SK-N-SH (cell line): Measurements from ENCODE around the gene OSGEPL1. TPM values are rescaled to one million over a fixed set of nuclear protein-coding genes. Genes with fewer than 3 reads are reported as not detected.
"Not testable (repeated sequence)": the region's sequence is repeated elsewhere in the genome, so short reads cannot be mapped to it uniquely, and the experiment has no call there.

Experiments
- CTCF ChIA-PET: fragments of 300-600, 350-600 bp; formaldehyde crosslinking; extraction: SDS; loops from one replicate; lab custom pipeline; 2021; lab: Yijun Ruan, JAX
- POLR2A ChIA-PET: fragments of 350-600 bp; sonication (Branson Sonifier 250); formaldehyde crosslinking; extraction: SDS; loops from one replicate; lab custom pipeline; 2020; ENCODE audit warnings: antibody characterized with exemption, inconsistent platforms; lab: Yijun Ruan, JAX
- DNase-seq: peaks from one replicate; pipeline ENCODE4 v3.0.0; 2012
- H2AFZ ChIP-seq: fragments of 200-600 bp; sonication (generic); 2 replicates; pipeline ENCODE4 v1.8.1; 2016; ENCODE audit warnings: antibody characterized with exemption, mild to moderate bottlenecking, low read depth
- H3F3A ChIP-seq: fragments of 200-600 bp; sonication (generic); replicated peaks from 2 replicates; pipeline ENCODE3; 2016; ENCODE audit warnings: antibody characterized with exemption, mild to moderate bottlenecking; ENCODE audit not compliant: insufficient read depth
- H3K27ac ChIP-seq, 2 experiments: fragments of 200-500 bp in 1 of 2; fragments of 200-600 bp in 1 of 2; sonication (Bioruptor generic) in 1 of 2; sonication (generic), shearing (Covaris generic) in 1 of 2; 2 replicates each; pipeline versions ENCODE4 v1.5.1 to v1.6.1; 2014 to 2016; ENCODE audit warnings: low read depth in 2 of 2, inconsistent platforms in 1 of 2, low read length in 1 of 2, mild to moderate bottlenecking in 1 of 2, mixed read lengths in 1 of 2
- H3K27me3 ChIP-seq: fragments of 200-600 bp; sonication (generic), shearing (Covaris generic); 2 replicates; pipeline ENCODE4 v1.6.1; 2016; ENCODE audit warnings: mixed run types; ENCODE audit not compliant: insufficient read depth
- H3K36me3 ChIP-seq, 2 experiments: fragments of 200-500 bp in 1 of 2; fragments of 200-600 bp in 1 of 2; sonication (Bioruptor generic) in 1 of 2; sonication (generic) in 1 of 2; replicated peaks in 1 of 2; 2 replicates each; pipeline versions ENCODE3 to v1.5.1; 2014 to 2016; ENCODE audit warnings: low read length in 1 of 2, mild to moderate bottlenecking in 1 of 2; ENCODE audit not compliant: insufficient read depth in 2 of 2, control insufficient read depth in 1 of 2
- H3K4me1 ChIP-seq, 2 experiments: fragments of 200-500 bp in 1 of 2; fragments of 200-600 bp in 1 of 2; sonication (Bioruptor generic) in 1 of 2; sonication (generic), shearing (Covaris generic) in 1 of 2; 2 replicates each; pipeline versions ENCODE4 v1.5.1 to v1.6.1; 2014 to 2016; ENCODE audit warnings: low read depth in 1 of 2, low read length in 1 of 2, mixed run types in 1 of 2; ENCODE audit not compliant: insufficient read depth in 2 of 2, control insufficient read depth in 1 of 2
- H3K4me2 ChIP-seq: fragments of 200-600 bp; sonication (generic), shearing (Covaris generic); 2 replicates; pipeline ENCODE4 v1.6.1; 2017; ENCODE audit warnings: mixed run types
- H3K4me3 ChIP-seq, 2 experiments: fragments of 200-500 bp in 1 of 2; fragments of 200-600 bp in 1 of 2; sonication (Bioruptor generic) in 1 of 2; sonication (generic), shearing (Covaris generic) in 1 of 2; 2 replicates each; pipeline versions ENCODE4 v1.5.1 to v1.8.1; 2014 to 2016; ENCODE audit warnings: low read depth in 2 of 2, inconsistent platforms in 1 of 2, low read length in 1 of 2, mild to moderate bottlenecking in 1 of 2, mixed read lengths in 1 of 2, moderate library complexity in 1 of 2
- H3K79me2 ChIP-seq: fragments of 200-600 bp; sonication (generic); 2 replicates; pipeline ENCODE4 v1.8.1; 2017; ENCODE audit warnings: mild to moderate bottlenecking; ENCODE audit not compliant: insufficient read depth
- H3K9ac ChIP-seq: fragments of 200-600 bp; sonication (generic); 2 replicates; pipeline ENCODE4 v1.6.1; 2017; ENCODE audit warnings: mixed run types
- H3K9me2 ChIP-seq: fragments of 200-600 bp; sonication (generic); 2 replicates; pipeline ENCODE4 v1.6.1; 2017; ENCODE audit warnings: mixed run types
- H3K9me3 ChIP-seq: fragments of 200-600 bp; sonication (generic); 2 replicates; pipeline ENCODE4 v1.6.1; 2017; ENCODE audit warnings: mixed run types, mild to moderate bottlenecking, moderate library complexity
- H4K20me1 ChIP-seq: fragments of 200-600 bp; sonication (generic); 2 replicates; pipeline ENCODE4 v1.6.1; 2017; ENCODE audit warnings: mild to moderate bottlenecking, mixed run types; ENCODE audit not compliant: insufficient read depth
- CTCF ChIP-seq: fragments of 200-600 bp; sonication (generic); IDR thresholded peaks from 2 replicates; pipeline ENCODE4 v1.6.1; 2017; ENCODE audit warnings: antibody characterized with exemption, mild to moderate bottlenecking, moderate library complexity
- EP300 ChIP-seq, 2 experiments: IDR thresholded peaks; 2 replicates each; pipeline versions ENCODE4 v1.4.0 to v1.6.1; 2012; ENCODE audit warnings: borderline replicate concordance in 1 of 2, low read depth in 1 of 2, low read length in 1 of 2
- GABPA ChIP-seq: IDR thresholded peaks from 2 replicates; pipeline ENCODE4 v1.4.0; 2012; ENCODE audit warnings: low read depth, mild to moderate bottlenecking
- MAX ChIP-seq: IDR thresholded peaks from 2 replicates; pipeline ENCODE4 v1.4.0; 2012; ENCODE audit warnings: low read depth
- NFIC ChIP-seq: IDR thresholded peaks from 2 replicates; pipeline ENCODE4 v1.4.0; 2012; ENCODE audit warnings: borderline replicate concordance
- NRF1 ChIP-seq: IDR thresholded peaks from 2 replicates; pipeline ENCODE4 v1.6.1; 2012; ENCODE audit warnings: low read depth, mild to moderate bottlenecking, low read length
- POLR2AphosphoS5 ChIP-seq: IDR thresholded peaks from 2 replicates; pipeline ENCODE4 v1.6.1; 2012; ENCODE audit warnings: low read depth, low read length
- RAD21 ChIP-seq: IDR thresholded peaks from 2 replicates; pipeline ENCODE4 v1.6.1; 2012; ENCODE audit warnings: mild to moderate bottlenecking, low read length
- RFX5 ChIP-seq: IDR thresholded peaks from 2 replicates; pipeline ENCODE4 v1.6.1; 2012; ENCODE audit warnings: mild to moderate bottlenecking, improper control_type of control experiment, low read length
- SIN3A ChIP-seq: IDR thresholded peaks from 2 replicates; pipeline ENCODE4 v1.6.1; 2012; ENCODE audit warnings: low read depth, mild to moderate bottlenecking, low read length, moderate library complexity, borderline replicate concordance
- TCF12 ChIP-seq: IDR thresholded peaks from 2 replicates; pipeline ENCODE4 v1.4.0; 2012
- TEAD4 ChIP-seq: IDR thresholded peaks from 2 replicates; pipeline ENCODE4 v1.4.0; 2012; ENCODE audit warnings: mild to moderate bottlenecking, borderline replicate concordance; ENCODE audit not compliant: insufficient read depth
- USF2 ChIP-seq: fragments of 150-350 bp; IDR thresholded peaks from 2 replicates; pipeline ENCODE4 v1.6.1; 2017; ENCODE audit warnings: antibody characterized with exemption, low read length, low read depth, borderline replicate concordance
- YY1 ChIP-seq: IDR thresholded peaks from 2 replicates; pipeline ENCODE4 v1.4.0; 2012; ENCODE audit warnings: low read depth, mild to moderate bottlenecking
- ZBTB33 ChIP-seq: IDR thresholded peaks from 2 replicates; pipeline ENCODE4 v1.4.0; 2012; ENCODE audit warnings: low read depth, borderline replicate concordance
- WGBS: methylation state at CpG from one replicate; pipeline ENCODE4 v1.1.6; 2017; ENCODE audit warnings: low lambda C conversion rate; 5-methylcytosine and 5-hydroxymethylcytosine counted together
- polyA plus RNA-seq, 3 experiments: library from polyadenylated mRNA; depleted of rRNA; stranded (reverse); fragments of >200 nt; gene quantifications; 2 replicates each; pipeline ENCODE4 v1.2.3, GENCODE V29; 2012

The OSGEPL1 gene
- polyA plus RNA-seq, 1 of the 3 experiments (the other 2 are of a cell fraction): 5.8 TPM

- Histone ChIP-seq H3K36me3 (peaks cover 7 to 12% of the 10 kb centered on the region in 2 experiments), H3K9ac (peak overlapping the region; percentile 88), H2AFZ (peak overlapping the region; percentile 96), H3K9me3 (no peaks in the 10 kb centered on the region), H3K4me3 (peak overlapping the region; percentile 83 to 90), H3K4me1 (peaks cover 8 to 13% of the 10 kb centered on the region in 2 experiments; a peak in 2 of 4 replicates), H3K27ac (peak overlapping the region; percentile 86 to 97), H4K20me1 (no peaks in the 10 kb centered on the region), H3K27me3 (no peaks in the 10 kb centered on the region), H3K4me2 (peak overlapping the region; percentile 90), H3F3A (peaks cover 12% of the 10 kb centered on the region), H3K9me2 (no peaks in the 10 kb centered on the region), H3K79me2 (peaks cover 12% of the 10 kb centered on the region; the same call in 1 of the 2 replicates)
- no peak for DNase-seq
- ChIA-PET CTCF (interaction anchor here (0.5 to 4.5 kb wide), 23 partner anchors 10 to 769 kb away, joined by 3 to 36 read pairs (median 4); partner anchors contain the start of genes ANKAR, ASNSD1, ORMDL1 and PMS1), POLR2A (interaction anchor here (1.1 to 2.9 kb wide), 5 partner anchors 12 to 322 kb away, joined by 4 to 31 read pairs (median 5); partner anchors contain the start of genes ORMDL1, PMS1 and SLC40A1)
- WGBS: 3% methylated on average over 7 of the region's 7 CpGs
- no peak for TF ChIP-seq POLR2AphosphoS5
- no peak for TF ChIP-seq NFIC
- no peak for TF ChIP-seq YY1
- TF ChIP-seq EP300 (IDR thresholded peaks at IDR 0.05; ENCODE audit: borderline replicate concordance in 1 of 2, low read depth in 1 of 2, low read length in 1 of 2): no peak
- no peak for TF ChIP-seq ZBTB33
- no peak for TF ChIP-seq TEAD4
- TF ChIP-seq USF2: no peak; the same call in 1 of the 2 replicates
- TF ChIP-seq CTCF: no peak
- no peak for TF ChIP-seq GABPA
- no peak for TF ChIP-seq NRF1
- no peak for TF ChIP-seq MAX
- no peak for TF ChIP-seq TCF12
- no peak for TF ChIP-seq RAD21
- no peak for TF ChIP-seq SIN3A
- TF ChIP-seq RFX5: no peak
These were observed 402 bp downstream of the OSGEPL1 start for GRCh38 chr2:189762229-189762550.

- H3K9ac ChIP-seq, H3K27ac ChIP-seq, H4K20me1 ChIP-seq, H3K27me3 ChIP-seq, H3K36me3 ChIP-seq, H2AFZ ChIP-seq, H3K4me2 ChIP-seq, H3K9me2 ChIP-seq, H3K4me3 ChIP-seq, POLR2A ChIA-PET, H3K9me3 ChIP-seq, DNase-seq: not testable (repeated sequence)
- 98% methylated on average over 17 of the region's 19 CpGs for WGBS
- CTCF ChIA-PET: interaction anchor here (1.4 to 4.5 kb wide), 3 partner anchors 10 to 100 kb away, joined by 3 to 26 read pairs (median 7); partner anchors contain the start of gene ASNSD1
- peaks cover 11% of the 10 kb centered on the region for H3F3A ChIP-seq
- H3K4me1 ChIP-seq: peaks cover 8 to 13% of the 10 kb centered on the region in 2 experiments; a peak in 2 of 4 replicates
- peaks cover 12% of the 10 kb centered on the region; the same call in 1 of the 2 replicates for H3K79me2 ChIP-seq
These were observed 2.4 kb downstream of the OSGEPL1 start for GRCh38 chr2:189760154-189760553.
